HFFc6 (cell line): ENCODE measurements around the gene A1CF. TPM values are rescaled to one million over a fixed set of nuclear protein-coding genes. Genes with fewer than 3 reads are reported as not detected.

Experiments
- DNase-seq: peaks from one replicate; pipeline ENCODE4 v3.0.0-alpha.2; 2018
- H3K27ac Mint-ChIP-seq: 2 replicates; pipeline ENCODE4 v1.8.0; 2020; ENCODE audit warnings: mild to moderate bottlenecking, mixed read lengths
- H3K27me3 Mint-ChIP-seq: 2 replicates; pipeline ENCODE4 v1.8.0; 2021; ENCODE audit warnings: mild to moderate bottlenecking, moderate library complexity, mixed read lengths; ENCODE audit not compliant: insufficient read depth
- H3K36me3 Mint-ChIP-seq: 2 replicates; pipeline ENCODE4 v1.8.0; 2021; ENCODE audit warnings: low read depth, mixed read lengths
- H3K4me1 Mint-ChIP-seq: 2 replicates; pipeline ENCODE4 v1.8.0; 2020; ENCODE audit warnings: low read depth, mixed read lengths
- H3K4me3 Mint-ChIP-seq: 2 replicates; pipeline ENCODE4 v1.8.0; 2020; ENCODE audit warnings: mild to moderate bottlenecking, moderate library complexity, mixed read lengths
- H3K9me3 Mint-ChIP-seq: 2 replicates; pipeline ENCODE4 v1.8.0; 2020; ENCODE audit warnings: mild to moderate bottlenecking, mixed read lengths
- CTCF ChIP-seq: fragments of 200-600 bp; sonication (generic); IDR thresholded peaks from 2 replicates; pipeline ENCODE4 v1.5.0; 2021; ENCODE audit warnings: antibody characterized with exemption, mild to moderate bottlenecking
- total RNA-seq, 6 experiments: library from RNA; stranded (reverse); fragmentation: NEBNext Ultra II Directional; extraction: Animal tissue kit (Norgen Biotek cat#: 25700); gene quantifications; 2 replicates in 1 of 6; 3 replicates in 5 of 6; pipeline ENCODE4 v1.2.3, GENCODE V29; 2021

A1CF gene
- total RNA-seq, 6 experiments from 2014 or later: not detected

- H3K4me3 Mint-ChIP-seq: no peak overlapping the region
- H3K36me3 Mint-ChIP-seq: no peaks in the 10 kb centered on the region
- H3K27ac Mint-ChIP-seq: no peak overlapping the region
These were observed 79.3 kb downstream of the A1CF start for GRCh38 chr10:50805981-50806622.

GRCh38 chr10:50799595-50799994 lies 85.8 kb downstream of the A1CF start:
- Mint-ChIP-seq H3K36me3 (no peaks in the 10 kb centered on the region), H3K9me3 (no peaks in the 10 kb centered on the region), H3K4me3 (no peak overlapping the region), H3K4me1 (no peaks in the 10 kb centered on the region), H3K27me3 (peaks cover 2% of the 10 kb centered on the region; the same call in 1 of the 2 replicates), H3K27ac (no peak overlapping the region)
- TF ChIP-seq CTCF: no peak
- no peak for DNase-seq

More at GRCh38 chr10:50805981-50806622, 79.3 kb downstream of the A1CF start:
- DNase-seq: no peak
- H3K9me3 Mint-ChIP-seq: no peaks in the 10 kb centered on the region
- H3K27me3 Mint-ChIP-seq: peaks cover 12% of the 10 kb centered on the region
- no peak for TF ChIP-seq CTCF
- H3K4me1 Mint-ChIP-seq: no peaks in the 10 kb centered on the region

DNA sequence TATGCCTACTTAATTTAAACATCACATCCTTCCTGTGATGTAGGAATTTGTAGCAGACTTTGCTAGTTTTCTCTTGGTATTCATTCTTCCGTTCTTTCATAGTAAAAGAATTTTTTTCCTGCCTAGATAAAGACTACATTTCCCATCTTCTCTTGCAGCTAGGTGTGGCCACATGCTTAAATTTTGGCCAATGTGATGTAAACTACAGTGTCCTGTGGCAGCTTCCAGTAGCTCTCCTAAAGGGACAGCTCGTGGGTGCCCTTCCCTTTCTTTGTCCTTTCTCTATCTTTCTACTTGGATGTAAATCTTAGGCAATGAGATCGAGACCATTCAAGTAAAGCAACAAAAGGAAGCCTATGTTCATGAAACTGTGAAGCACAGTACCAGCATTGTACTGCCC lies 87.1 kb downstream of the A1CF start:
- Mint-ChIP-seq H3K4me3 (no peak overlapping the region), H3K36me3 (no peaks in the 10 kb centered on the region)
- no peak for TF ChIP-seq CTCF

GRCh38 chr10:50796693-50797092 lies 88.7 kb downstream of the A1CF start:
- no peak overlapping the region for H3K27ac Mint-ChIP-seq
- no peaks in the 10 kb centered on the region for H3K4me1 Mint-ChIP-seq
- DNase-seq: no peak
- no peaks in the 10 kb centered on the region for H3K9me3 Mint-ChIP-seq
- no peak for TF ChIP-seq CTCF
- no peak overlapping the region for H3K4me3 Mint-ChIP-seq
- H3K27me3 Mint-ChIP-seq: no peaks in the 10 kb centered on the region
- H3K36me3 Mint-ChIP-seq: no peaks in the 10 kb centered on the region

More for the DNA sequence above, 87.1 kb downstream of the A1CF start:
- no peak overlapping the region for H3K27ac Mint-ChIP-seq
- H3K27me3 Mint-ChIP-seq: peaks cover under 1% of the 10 kb centered on the region; the same call in 1 of the 2 replicates
- no peaks in the 10 kb centered on the region for H3K4me1 Mint-ChIP-seq
- no peak for DNase-seq
- no peaks in the 10 kb centered on the region for H3K9me3 Mint-ChIP-seq

- Mint-ChIP-seq H3K27ac (no peak overlapping the region), H3K27me3 (no peaks in the 10 kb centered on the region), H3K4me3 (no peak overlapping the region), H3K4me1 (no peaks in the 10 kb centered on the region), H3K36me3 (no peaks in the 10 kb centered on the region), H3K9me3 (no peaks in the 10 kb centered on the region)
- DNase-seq: no peak
- no peak for TF ChIP-seq CTCF
These were observed 90.9 kb downstream of the A1CF start for GRCh38 chr10:50794490-50794889.
